HG03378 (cell line): ENCODE results near the gene CTIF.

Experiments used
- ATAC-seq: cut with Tn5 transposase; IDR thresholded peaks from one replicate; pipeline ENCODE4 v1.9.1; 2021; ENCODE audit warnings: mild to moderate bottlenecking, moderate library complexity; ENCODE audit not compliant: unreplicated experiment

The CTIF gene

DNA sequence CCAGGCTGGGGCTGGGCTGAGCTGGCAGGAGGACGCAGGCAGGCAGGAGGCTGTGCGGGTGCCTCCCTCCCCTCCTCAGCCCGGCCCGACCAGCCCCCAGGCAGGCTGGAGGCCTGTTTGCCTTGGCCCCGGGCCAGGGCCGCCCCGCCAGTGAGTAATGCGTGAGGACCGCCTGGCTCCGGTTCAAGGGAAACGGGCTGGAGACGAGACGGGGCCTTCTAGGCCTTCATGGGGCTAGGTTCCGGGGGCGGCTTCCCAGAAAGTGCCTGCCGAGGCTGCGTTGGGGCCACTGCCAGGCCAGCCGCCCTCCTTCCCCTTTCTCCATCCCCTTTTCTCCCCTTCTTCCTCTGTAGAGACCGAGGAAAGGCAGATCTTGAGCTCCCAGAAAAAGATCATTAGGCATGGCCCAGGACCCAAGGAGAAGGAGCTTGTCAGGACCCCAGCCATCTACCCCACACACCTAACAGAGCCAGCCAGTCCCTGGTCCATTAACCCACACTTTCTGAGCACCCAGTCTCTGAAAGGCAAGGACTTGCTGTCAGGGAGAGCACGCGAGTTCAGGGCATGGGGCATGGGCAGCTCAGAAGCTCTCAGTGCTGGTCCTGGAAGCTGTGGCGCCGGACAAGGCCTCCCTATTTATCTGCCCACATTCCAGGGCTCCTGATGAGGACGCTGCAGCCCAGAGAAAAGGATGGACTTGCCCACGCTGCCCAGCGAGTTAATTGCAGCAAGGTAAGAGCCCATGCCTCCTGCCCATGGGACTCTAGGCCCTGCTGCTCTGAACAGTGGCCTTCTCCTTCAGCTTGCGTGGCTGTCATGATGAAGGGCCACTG lies 363.4 kb downstream of the CTIF start:
- ATAC-seq, result no peak

DNA sequence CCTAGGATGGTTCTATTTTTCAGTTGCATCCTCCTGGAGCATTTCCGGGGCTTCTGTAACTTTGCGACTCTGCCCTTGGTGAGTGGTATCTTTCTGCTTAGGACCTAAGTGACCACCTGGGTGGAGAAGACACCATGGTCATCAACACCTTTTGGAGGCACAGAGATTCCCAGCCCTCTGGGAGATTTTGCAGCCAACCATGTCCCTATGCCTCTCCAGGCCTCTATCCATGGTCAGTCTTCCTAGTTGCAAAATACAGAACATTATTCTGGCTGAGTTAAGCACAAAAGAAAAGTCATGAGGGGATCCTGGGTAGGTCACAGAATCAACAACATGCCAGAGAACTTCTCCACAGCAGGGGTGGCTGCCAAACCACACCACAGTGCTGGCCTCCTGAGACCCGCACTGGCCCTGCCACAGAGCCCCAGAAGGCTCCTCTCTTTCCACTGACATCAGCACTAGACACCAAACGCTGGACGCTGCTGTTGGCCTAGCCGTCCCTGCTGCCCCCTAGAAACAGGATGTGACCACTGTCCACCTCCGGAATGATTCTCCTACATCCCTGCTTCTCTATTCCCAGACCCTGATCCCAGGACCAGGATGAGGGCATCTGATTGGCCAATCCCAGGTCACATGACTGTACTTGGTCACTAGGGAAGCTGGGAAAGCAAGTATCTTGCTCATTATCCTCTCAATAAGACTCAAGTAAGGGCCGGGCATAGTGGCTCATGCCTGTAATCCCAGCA lies 364.2 kb downstream of the CTIF start:
- no peak for ATAC-seq

DNA sequence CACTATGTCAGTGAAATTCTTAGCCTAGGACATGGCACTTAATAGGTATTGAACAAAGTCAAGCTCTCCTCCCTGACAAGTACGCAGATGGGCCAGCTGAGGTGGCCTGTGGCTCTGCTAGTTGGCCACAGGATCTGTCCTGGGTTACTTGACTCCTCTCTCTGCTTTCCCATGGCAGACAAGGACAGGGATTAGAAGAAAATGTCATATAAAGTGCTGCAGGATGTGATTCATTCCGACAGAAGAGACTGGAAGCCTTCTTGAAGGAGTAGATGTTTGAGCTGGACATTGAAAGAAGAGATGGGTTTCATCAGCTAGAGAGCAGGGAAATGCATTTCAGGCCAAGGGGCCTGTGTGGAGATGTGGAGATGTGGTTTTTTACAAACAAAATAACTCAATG lies 365.3 kb downstream of the CTIF start:
- ATAC-seq, result no peak

DNA sequence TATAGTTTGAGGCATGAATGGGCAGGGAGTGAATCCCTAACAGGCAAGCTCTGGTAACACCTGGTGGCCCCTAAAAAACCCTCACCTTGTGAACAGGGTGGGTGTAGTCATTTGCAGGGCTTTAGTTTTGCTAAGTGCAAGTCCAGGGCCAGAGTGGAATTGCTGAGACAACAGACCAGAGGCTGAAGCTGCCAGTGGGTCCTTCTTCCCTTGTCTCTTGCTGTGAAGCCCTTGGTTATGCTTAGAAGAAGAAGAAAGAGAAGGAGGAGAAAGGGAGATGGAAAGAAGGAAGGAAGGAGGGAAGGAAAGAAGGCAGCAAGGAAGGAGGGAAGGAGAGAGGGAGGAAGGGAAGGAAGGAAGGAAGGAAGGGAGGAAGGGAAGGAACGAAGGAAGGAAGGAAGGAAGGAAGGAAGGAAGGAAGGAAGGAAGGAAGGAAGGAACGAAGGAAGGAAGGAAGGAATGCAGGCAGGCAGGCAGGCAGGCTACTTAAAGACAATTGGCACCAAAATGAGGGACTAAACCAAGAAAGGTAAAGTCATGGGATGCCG lies 366.1 kb downstream of the CTIF start:
- ATAC-seq, result no peak

DNA sequence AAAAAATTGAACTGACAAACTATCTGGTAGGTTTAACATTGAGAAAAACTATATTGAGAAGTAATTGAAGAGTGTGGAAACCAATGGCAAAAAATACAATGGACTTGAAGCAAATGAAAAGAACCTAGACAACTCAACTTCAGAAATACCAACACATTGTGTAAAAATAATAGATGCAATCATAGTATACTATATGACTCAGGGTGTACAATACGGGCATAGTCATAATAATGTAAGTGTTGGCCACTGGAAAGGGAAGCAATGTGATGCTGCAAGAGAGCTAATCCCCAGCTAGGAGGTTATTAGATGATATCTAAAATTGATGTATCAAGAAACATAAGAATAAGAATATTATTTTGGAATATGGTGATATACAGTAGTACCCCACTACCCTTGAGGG lies 366.7 kb downstream of the CTIF start:
- ATAC-seq, result no peak

DNA sequence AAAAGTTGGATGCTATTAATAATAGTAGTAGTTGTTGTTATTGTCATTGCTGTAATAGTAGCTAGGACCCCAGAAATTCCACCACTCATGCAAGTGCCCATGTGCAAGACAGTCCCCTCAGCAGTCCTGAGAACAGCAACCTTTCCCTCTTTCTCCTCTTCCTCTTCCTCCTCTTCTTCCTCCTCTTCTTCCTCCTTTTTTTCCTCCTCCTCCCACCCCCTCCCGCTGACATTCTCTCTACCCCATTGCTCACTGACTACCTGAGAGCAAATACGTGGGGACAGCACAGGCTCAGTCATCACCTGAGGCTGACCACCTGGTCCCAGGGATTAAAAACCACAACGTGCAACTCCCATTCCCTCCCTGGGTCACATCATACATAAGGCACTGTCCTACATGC lies 370.1 kb downstream of the CTIF start:
- no peak for ATAC-seq

DNA sequence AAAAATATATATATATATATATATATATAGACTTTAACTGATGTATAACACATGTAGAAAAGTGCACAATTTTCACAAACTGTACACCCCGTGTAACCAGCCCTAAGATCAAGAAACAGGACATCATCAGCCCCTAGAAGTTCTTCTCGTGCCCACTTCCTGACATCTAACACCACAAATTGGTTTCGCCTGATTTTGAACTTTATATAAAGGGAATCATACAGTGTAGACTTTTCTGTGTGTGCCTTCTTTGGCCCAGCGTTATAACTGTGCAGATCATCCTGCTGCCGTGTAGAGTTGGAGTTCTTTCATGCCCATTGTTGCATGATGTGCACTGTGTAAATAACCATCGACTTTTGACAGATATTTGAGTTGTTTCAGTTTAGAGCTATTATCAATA lies 370.9 kb downstream of the CTIF start:
- ATAC-seq, result no peak

DNA sequence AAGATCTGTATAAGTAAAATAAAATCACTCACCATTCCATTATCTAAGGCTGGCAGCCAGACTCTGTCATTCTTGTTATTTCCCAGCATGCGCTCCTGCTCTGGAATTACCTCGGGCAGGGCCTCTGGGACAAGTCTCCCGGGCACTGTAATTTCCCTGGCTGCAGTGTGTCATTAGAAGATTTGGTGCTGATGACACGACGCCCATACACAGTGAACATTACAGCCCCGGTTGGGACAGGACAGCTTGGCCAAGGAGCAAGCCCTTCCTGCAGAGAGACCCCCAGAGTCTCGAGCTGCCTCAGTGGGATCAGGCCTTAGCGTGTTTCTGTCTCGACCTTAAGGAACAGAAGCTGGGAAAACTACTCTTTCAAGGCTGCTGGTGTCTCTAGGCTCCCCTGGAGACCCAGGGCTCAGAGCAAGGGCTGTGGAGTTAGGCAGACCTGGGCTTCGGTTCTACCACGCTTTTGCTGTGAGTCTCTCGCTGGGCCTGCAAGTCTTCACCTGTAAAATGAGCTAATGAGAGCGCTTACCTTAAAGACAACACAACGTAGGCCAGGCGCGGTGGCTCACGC lies 372.2 kb downstream of the CTIF start:
- ATAC-seq, result no peak
